GM18519 (cell line): ENCODE results near the gene MLN.

Experiments used
- ATAC-seq: cut with Tn5 transposase; IDR thresholded peaks from one replicate; pipeline ENCODE4 v1.9.1; 2021; ENCODE audit warnings: mild to moderate bottlenecking, moderate library complexity; ENCODE audit not compliant: unreplicated experiment, low FRiP score

The MLN gene

DNA sequence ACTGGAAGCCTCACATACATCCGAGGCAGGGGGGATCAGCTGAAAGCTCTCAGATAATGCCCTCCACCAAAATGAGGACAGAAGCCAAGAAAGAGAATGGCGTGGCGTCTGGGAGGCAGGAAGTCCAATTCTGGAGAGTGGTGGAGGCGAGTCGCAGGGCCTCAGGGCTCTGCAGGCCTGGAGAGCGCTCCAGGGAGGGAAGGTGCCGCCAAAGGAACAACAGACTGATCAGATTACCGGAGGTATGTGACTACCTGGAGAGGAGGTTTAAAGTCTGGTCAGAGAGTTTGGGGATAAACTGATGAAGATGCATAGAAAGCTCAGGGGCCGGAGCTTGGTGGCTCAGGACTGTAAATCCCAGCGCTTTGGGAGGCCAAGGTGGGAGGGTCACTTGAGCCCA lies 45.9 kb downstream of the MLN start:
- ATAC-seq, result no peak

- ATAC-seq, result no peak
Measured at GRCh38 chr6:33757113-33757512, 46.7 kb downstream of the MLN start.

DNA sequence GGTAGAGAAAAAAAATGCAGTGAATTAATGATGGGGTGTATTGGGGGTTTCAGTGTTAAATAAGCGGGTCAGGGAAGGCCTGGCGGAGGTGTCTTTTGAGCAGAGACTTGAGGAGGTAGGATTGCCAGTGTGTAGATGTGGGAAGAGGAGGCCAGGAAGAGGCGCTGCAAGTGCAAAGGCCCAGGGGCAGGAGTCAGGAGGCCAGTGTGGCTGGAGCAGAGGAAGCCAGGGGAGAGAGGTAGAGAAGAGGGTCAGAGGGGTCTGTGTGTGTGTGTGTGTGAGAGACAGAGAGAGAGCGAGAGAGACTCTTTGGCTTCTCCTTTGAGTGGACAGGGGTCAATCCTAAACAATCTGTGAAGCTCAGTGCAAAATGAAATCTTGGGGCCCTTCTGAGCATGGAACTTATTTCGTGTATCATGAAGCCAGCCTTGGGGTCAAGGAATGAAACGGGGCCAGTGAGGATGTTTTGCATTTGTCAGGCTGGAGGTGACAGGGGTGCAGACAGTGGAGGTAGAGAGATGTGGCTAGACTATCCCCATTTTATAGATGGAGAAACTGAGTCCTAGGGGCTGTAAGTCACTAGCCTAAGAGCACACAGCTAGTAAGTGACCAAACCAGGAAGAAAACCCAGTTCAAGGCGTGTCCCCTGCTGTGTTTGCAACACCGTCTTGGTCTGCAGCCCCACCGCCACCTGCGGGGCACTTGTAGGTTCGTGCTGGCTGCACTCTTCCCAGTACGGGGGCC lies 47.4 kb downstream of the MLN start:
- no peak for ATAC-seq

- ATAC-seq, result no peak
Measured at GRCh38 chr6:33755070-33755869, 48.5 kb downstream of the MLN start.

DNA sequence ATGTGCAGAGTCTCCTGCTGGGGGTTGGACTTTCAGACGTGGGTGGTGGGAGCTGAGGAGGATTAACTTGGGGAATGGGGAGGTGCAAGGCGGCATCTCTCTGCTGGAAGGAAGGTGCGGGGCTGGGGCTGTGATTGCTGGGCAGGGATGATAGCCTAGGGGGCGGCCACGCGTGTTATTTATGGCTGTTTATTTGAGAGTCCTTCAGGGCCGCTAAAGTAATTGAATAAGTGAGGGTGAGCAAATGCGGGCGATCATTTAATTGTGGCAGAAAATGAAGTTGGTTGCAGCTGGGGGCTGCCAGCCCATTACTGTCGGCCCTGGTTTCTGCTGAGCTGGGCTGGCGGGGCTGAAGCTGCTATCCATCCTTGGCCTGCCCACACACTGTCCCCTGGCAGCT lies 49.6 kb downstream of the MLN start:
- no peak for ATAC-seq

DNA sequence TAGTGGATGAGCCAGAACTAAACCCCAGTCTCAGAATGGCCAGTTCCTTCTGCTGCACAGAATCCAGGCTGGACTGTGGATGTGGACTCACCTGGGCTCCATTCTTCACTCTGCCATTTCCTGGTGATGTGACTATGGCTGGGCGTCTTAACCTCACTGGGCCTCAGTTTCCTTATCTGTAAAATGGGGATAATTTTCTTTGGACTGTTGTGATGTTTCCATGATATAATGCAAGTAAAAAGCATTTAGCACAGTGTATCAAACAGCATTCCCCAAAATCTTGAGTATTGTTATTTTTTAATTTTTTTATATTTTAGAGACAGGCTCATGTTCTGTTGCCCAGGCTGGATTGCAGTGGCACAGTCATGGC lies 51.2 kb downstream of the MLN start:
- no peak for ATAC-seq

DNA sequence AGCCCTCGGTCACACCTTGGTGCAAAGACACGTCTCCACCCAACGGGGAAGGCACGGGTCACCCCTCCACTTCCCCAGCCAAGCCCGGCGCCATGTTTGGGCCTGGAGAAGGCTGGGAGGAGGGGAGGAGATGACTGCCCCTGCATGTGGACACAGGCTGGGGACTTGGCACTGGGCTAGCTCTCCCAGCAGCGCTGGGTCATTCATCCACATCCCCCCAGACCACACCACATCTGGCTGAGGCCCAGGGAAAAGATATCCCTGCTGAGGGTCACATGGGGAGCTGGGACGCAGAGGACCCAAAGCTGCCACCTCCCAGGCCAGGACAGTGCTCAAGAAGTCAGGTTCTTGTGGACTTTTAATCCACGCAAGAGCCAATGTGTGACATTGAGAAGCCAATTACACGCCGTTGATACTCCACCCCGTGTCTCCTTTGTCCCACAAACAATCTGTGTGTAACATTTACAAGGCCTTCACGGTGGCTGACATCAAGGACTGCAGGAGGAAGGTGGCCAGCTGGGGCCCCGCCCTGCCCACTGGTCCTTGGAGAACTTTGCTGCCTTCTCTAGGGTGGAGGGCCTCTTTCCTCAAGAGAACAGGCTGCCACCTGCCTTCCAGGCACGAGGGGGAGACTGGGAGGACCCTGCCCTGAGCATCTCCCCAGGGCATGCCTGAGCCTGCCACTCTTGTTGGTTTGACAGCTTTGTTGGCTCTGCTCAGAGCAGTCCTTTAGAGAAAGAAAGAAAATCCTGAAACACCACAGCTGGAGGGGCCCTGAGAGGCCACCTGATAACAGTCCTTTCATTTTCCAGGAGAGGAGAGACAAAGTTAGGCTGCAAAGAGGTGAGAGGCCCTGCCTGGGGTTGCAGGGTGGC lies 51.8 kb downstream of the MLN start:
- ATAC-seq, result no peak

GRCh38 chr6:33750244-33750991 lies 53.4 kb downstream of the MLN start:
- no peak for ATAC-seq

DNA sequence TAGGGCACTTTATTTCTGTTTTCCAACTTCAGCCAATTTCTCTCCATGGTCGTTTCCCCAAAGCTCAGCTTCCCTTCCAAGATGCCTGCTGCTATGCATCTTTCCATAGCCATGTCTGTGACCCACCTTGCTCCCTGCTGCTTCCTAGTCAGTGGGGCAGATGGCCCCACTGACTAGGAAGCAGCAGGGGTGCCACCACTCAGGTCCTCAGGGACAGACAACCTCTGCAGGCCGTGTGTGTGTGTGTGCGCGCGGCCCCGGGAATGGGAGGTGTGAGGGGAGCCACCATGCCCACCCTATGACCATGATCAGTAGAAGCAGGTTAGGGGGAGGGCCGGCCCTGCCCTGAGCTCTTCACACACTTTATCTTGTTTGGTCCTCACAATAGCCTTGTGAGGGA lies 54.4 kb downstream of the MLN start:
- no peak for ATAC-seq

DNA sequence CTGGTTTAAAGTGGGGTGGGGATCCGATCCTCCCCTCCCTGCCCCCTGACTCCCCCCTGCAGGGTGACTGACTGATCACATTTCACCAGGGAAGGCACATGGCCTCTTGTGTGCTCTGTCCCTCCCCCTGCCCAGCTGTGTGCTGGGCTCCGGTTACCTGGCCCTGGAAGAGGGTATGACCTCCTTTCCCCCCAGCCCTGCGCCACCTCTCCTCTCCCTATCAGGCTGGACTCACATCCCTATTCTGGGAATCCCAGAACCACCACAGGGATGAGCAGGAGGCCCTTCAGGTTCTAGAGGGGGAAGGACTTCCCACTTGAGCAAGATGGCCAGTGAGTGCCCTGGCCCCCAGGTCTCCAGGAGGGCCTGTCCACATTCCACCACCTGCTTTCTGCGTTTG lies 55.0 kb downstream of the MLN start:
- no peak for ATAC-seq

DNA sequence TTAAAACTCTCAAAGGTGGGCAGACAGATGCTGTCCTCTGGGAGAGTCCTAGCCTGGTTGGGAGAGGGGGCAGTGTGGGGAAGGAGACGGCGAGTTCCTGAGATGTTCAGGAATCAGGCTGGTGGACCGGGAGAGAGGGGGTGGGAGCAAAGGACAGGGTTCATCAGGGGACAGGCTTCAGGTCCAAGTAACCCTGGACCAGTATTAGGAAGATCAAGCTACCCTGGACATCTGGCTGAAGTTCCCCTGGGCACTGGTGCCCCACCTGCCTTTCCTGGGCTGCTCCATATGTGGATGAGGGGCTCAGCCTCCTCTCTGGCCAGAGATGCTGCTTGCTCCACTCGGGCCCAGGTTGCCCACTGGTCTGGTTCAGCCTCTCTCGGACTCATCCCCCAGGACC lies 56.0 kb downstream of the MLN start:
- no peak for ATAC-seq

- no peak for ATAC-seq
Measured at GRCh38 chr6:33746651-33747100, 57.1 kb downstream of the MLN start, which contains the start of gene IP6K3. Gene IP6K3, minus strand, starts transcription at chr6:33746905. Its CDS starts 11,429 bp downstream, at chr6:33735476.

DNA sequence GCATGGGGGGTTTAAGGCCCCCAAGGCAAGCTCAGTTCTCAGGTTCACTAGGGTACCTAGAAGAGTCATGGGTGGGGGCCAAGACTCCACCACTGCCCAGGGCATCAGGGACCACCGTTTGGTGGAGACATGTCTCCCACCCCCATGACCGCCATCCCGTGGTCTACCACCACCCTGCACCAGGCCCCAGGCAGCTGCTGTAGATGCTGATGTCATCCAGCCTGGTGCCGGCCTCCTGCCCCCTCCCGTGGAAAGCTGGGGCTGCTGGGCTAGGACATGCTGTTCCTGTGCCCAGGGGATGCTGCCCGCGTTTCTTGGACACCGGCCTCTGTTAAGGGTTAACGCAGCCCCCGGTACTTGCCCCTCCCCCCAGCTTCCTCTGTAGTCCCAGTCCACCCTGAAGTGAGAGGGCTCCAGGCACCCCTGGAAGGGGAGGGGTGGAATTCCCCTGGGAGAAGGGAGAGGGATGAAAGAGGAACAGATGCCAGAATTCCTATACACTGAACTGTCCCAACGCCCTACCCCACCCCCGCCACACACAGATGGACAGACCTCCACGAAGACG lies 57.7 kb downstream of the MLN start:
- no peak for ATAC-seq

GRCh38 chr6:33745548-33745947 lies 58.3 kb downstream of the MLN start:
- no peak for ATAC-seq

DNA sequence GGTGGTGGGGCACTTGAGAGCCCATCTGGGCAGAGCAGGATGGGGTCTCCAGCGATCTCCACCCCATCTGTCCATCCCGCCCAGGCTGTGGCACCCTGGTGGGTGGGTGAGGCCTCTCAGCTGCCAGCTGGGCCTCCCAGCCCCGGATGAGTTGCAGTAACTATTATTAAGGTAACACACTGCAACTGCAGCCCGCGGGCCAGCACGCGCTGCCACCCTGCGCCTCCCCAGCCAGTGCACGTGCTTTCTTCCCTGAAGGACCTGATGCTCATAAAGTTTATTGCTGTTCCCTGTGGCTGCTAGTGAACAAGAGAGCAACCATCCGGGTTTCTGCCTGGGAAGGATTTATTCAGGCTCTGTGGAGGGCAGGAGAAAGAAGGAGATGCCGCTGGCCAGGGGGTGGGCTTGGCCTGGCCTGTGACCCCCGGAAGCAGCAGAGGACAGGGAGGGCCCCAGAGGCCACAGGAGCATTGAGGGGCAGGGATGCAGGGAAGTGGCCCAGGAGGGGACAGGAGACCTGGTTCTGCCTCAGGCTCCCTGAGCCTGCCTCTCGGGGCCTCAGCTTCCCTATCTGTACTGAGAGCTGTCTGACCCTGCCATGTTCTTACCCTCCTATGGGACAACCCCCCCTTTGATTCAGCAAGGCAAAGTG lies 58.8 kb downstream of the MLN start:
- no peak for ATAC-seq
